GM12878 (cell line): ENCODE measurements around the gene PHYHIPL. TPM values are rescaled to one million over a fixed set of nuclear protein-coding genes. Genes with fewer than 3 reads are reported as not detected.

Experiments
- ATAC-seq: fragments of 200-7000 bp; cut with Tn5 transposase; 3 replicates; pipeline ENCODE4 v1.9.1; 2020; ENCODE audit warnings: mild to moderate bottlenecking, moderate library complexity
- BruUV-seq: library from RNA; stranded (reverse); fragments of 400-500 nt; replicated peaks from 2 replicates; lab custom pipeline; 2021; lab: Mats Ljungman, UMichigan
- CTCF ChIA-PET: fragments of 300-600 bp; sonication (Branson Sonifier 250); formaldehyde crosslinking; extraction: SDS; loops from one replicate; lab custom pipeline; 2021; ENCODE audit warnings: inconsistent platforms; lab: Yijun Ruan, JAX
- POLR2A ChIA-PET: fragments of 350-600 bp; formaldehyde crosslinking; extraction: SDS; loops from one replicate; lab custom pipeline; 2021; ENCODE audit warnings: inconsistent platforms; lab: Charles Lee
- RAD21 ChIA-PET: fragments of 300-600 bp; sonication (Branson Sonifier 250); formaldehyde crosslinking; loops from one replicate; lab custom pipeline; 2023; ENCODE audit warnings: antibody characterized with exemption; ENCODE audit not compliant: unreplicated experiment; lab: Charles Lee
- SMC1A ChIA-PET: fragments of 300-600 bp; sonication (Branson Sonifier 250); formaldehyde crosslinking; loops from one replicate; lab custom pipeline; 2023; ENCODE audit not compliant: unreplicated experiment, uncharacterized antibody; lab: Charles Lee
- DNase-seq: peaks from one replicate; pipeline ENCODE4 v3.0.0-alpha.2; 2011; ENCODE audit warnings: low read depth, low spot score
- FAIRE-seq: peaks from 3 replicates; lab custom pipeline; 2011; peaks lifted over from hg19 to GRCh38; lab: Jason Lieb, UNC
- H2AFZ ChIP-seq: 2 replicates; pipeline ENCODE4 v1.6.0; 2011; ENCODE audit warnings: low read depth, low read length, control low read depth; ENCODE audit not compliant: control insufficient read depth
- H3K27ac ChIP-seq: 2 replicates; pipeline ENCODE4 v1.5.1; 2011; ENCODE audit warnings: control low read depth; ENCODE audit not compliant: control insufficient read depth, insufficient read depth
- H3K27me3 ChIP-seq, 2 experiments: replicated peaks in 1 of 2; 2 replicates each; pipeline versions ENCODE4 v1.6.0 to v1.6.1; 2011; ENCODE audit warnings: low read length in 1 of 2; ENCODE audit not compliant: control insufficient read depth in 2 of 2, insufficient read depth in 2 of 2
- H3K36me3 ChIP-seq, 2 experiments: 2 replicates each; pipeline ENCODE4 v1.5.1; 2011; ENCODE audit warnings: low read length in 1 of 2; ENCODE audit not compliant: control insufficient read depth in 2 of 2, insufficient read depth in 2 of 2
- H3K4me1 ChIP-seq: 2 replicates; pipeline ENCODE4 v1.6.1; 2011; ENCODE audit warnings: mild to moderate bottlenecking, low read length, moderate library complexity, mixed read lengths; ENCODE audit not compliant: control insufficient read depth, insufficient read depth
- H3K4me2 ChIP-seq: 2 replicates; pipeline ENCODE4 v1.6.0; 2011; ENCODE audit warnings: control low read depth; ENCODE audit not compliant: control insufficient read depth, insufficient read depth
- H3K4me3 ChIP-seq: fragments of 200-600 bp; sonication (generic); 2 replicates; pipeline ENCODE4 v1.5.1; 2016
- H3K79me2 ChIP-seq: 2 replicates; pipeline ENCODE4 v1.6.0; 2011; ENCODE audit warnings: low read length; ENCODE audit not compliant: control insufficient read depth, insufficient read depth
- H3K9ac ChIP-seq: 2 replicates; pipeline ENCODE4 v1.8.0; 2011; ENCODE audit warnings: low read length, control low read depth, mixed read lengths; ENCODE audit not compliant: control insufficient read depth, insufficient read depth
- H3K9me3 ChIP-seq: replicated peaks from 3 replicates; pipeline ENCODE4 v1.5.1; 2011; ENCODE audit warnings: mild to moderate bottlenecking, low read length; ENCODE audit not compliant: control insufficient read depth, insufficient read depth
- H4K20me1 ChIP-seq: 2 replicates; pipeline ENCODE4 v1.6.0; 2011; ENCODE audit not compliant: control insufficient read depth, insufficient read depth
- CBFB ChIP-seq: IDR thresholded peaks from 2 replicates; pipeline ENCODE4 v1.6.1; 2016; ENCODE audit warnings: antibody characterized with exemption, low read depth
- CTCF ChIP-seq, 3 experiments: IDR thresholded peaks in 2 of 3; conservative IDR thresholded peaks in 1 of 3; 2 replicates each; pipeline ENCODE4 v1.5.1; 2011; ENCODE audit warnings: low read depth in 3 of 3, low read length in 3 of 3, mild to moderate bottlenecking in 3 of 3, control low read depth in 2 of 3, moderate library complexity in 2 of 3, inconsistent platforms in 1 of 3, mixed read lengths in 1 of 3; ENCODE audit not compliant: control insufficient read depth in 2 of 3, insufficient read depth in 1 of 3; ENCODE audit errors: extremely low read depth in 1 of 3
- EP300 ChIP-seq, 2 experiments: fragments of 150-350 bp in 1 of 2; IDR thresholded peaks; 2 replicates each; pipeline ENCODE4 v1.6.1; 2011 to 2012; ENCODE audit warnings: low read depth in 2 of 2, low read length in 2 of 2, borderline replicate concordance in 1 of 2, improper control_type of control experiment in 1 of 2, inconsistent platforms in 1 of 2; ENCODE audit not compliant: control insufficient read depth in 1 of 2
- KAT2A ChIP-seq: conservative IDR thresholded peaks from 2 replicates; pipeline ENCODE4 v1.6.1; 2011; ENCODE audit warnings: low read depth, low read length; ENCODE audit not compliant: control insufficient read depth
- MTA3 ChIP-seq: IDR thresholded peaks from 2 replicates; pipeline ENCODE4 v1.6.1; 2012; ENCODE audit warnings: low read length, inconsistent platforms, borderline replicate concordance
- MYC ChIP-seq: IDR thresholded peaks from 2 replicates; pipeline ENCODE4 v1.6.1; 2011; ENCODE audit warnings: mild to moderate bottlenecking, low read length, moderate library complexity, inconsistent platforms; ENCODE audit not compliant: insufficient read depth, insufficient replicate concordance, insufficient read length, severe bottlenecking
- NFYA ChIP-seq: IDR thresholded peaks from 2 replicates; pipeline ENCODE4 v1.6.1; 2011; ENCODE audit warnings: low read depth, mild to moderate bottlenecking, low read length, improper control_type of control experiment, borderline replicate concordance
- NR2C2 ChIP-seq: IDR thresholded peaks from 2 replicates; pipeline ENCODE4 v1.6.1; 2011; ENCODE audit warnings: borderline replicate concordance, low read depth; ENCODE audit not compliant: control insufficient read depth, insufficient read length
- POLR2AphosphoS2 ChIP-seq: IDR thresholded peaks from 2 replicates; pipeline ENCODE4 v1.6.1; 2011; ENCODE audit warnings: low read depth, mild to moderate bottlenecking, low read length, improper control_type of control experiment, moderate library complexity
- STAT3 ChIP-seq: IDR thresholded peaks from 2 replicates; pipeline ENCODE4 v1.6.1; 2011; ENCODE audit warnings: low read depth, low read length, improper control_type of control experiment
- ZBTB4 ChIP-seq: fragments of 450-650 bp; formaldehyde crosslinking; IDR thresholded peaks from 2 replicates; pipeline ENCODE4 v1.4.0; 2022; ENCODE audit warnings: mild to moderate bottlenecking, moderate library complexity
- WGBS: methylation state at CpG from one replicate; pipeline ENCODE4 v1.1.6; 2016; ENCODE audit warnings: low lambda C conversion rate; ENCODE audit not compliant: insufficient replicate concordance, insufficient coverage; ENCODE audit errors: missing lambda C conversion rate; 5-methylcytosine and 5-hydroxymethylcytosine counted together
- in situ Hi-C: fragments of 300-500 bp; cut with MboI; formaldehyde crosslinking; loops from 9 replicates; pipeline ENCODE4 v1.14.3; 2018; ENCODE audit warnings: mixed read lengths
- intact Hi-C: fragments of 100-400 bp; cut with micrococcal nuclease; formaldehyde crosslinking; loops from one replicate; pipeline ENCODE4 v1.14.2; 2022; ENCODE audit not compliant: unreplicated experiment
- polyA plus RNA-seq, 11 experiments: library from polyadenylated mRNA; depleted of rRNA in 4 of 11; unstranded in 6 of 11; stranded (reverse) in 5 of 11; fragments of >200 nt; fragmentation: Nextera tagmentation in 4 of 11; fragmentation: Illumina TruSeq in 1 of 11; extraction: Ambion mirVana in 4 of 11; extraction: Trizol in 1 of 11; gene quantifications; 1 replicate in 1 of 11; 2 replicates in 10 of 11; pipeline versions ENCODE4 v1.2.1 to v1.2.3, GENCODE V29; 2011 to 2016; ENCODE audit warnings: inconsistent platforms in 2 of 11, missing spikeins in 2 of 11, low read depth in 1 of 11
- total RNA-seq, 4 experiments: library from RNA; depleted of rRNA in 3 of 4; stranded (reverse); fragments of >200 nt in 3 of 4; fragmentation: Illumina TruSeq in 1 of 4; extraction: Trizol in 1 of 4; gene quantifications; 2 replicates each; pipeline versions ENCODE4 v1.2.1 to v1.2.3, GENCODE V29; 2013 to 2021

PHYHIPL gene
- total and polyA plus RNA-seq, 10 of the 15 experiments (the other 5 are each of a cell fraction or from before 2014, with no cell fraction given): 0.06 to 0.40 (median 0.18) TPM; not detected in 2

- TF ChIP-seq NR2C2 (no peak), STAT3 (no peak), CTCF (IDR thresholded peaks at IDR 0.05 in 2 of 3, conservative IDR thresholded peaks at IDR 0.05 in 1 of 3; ENCODE audit: control insufficient read depth in 2 of 3, extremely low read depth in 1 of 3, insufficient read depth in 1 of 3, low read depth in 3 of 3, low read length in 3 of 3) (no peak)
Observed at GRCh38 chr10:59206204-59206720, 29.8 kb downstream of the PHYHIPL start (continued).

GRCh38 chr10:59212301-59212798 is 35.9 kb downstream of the PHYHIPL start:
- no peaks in the 10 kb centered on the region for H3K36me3 ChIP-seq
- no peak for FAIRE-seq
- ChIA-PET SMC1A (interaction anchor here (1.0 to 2.4 kb wide), 4 partner anchors 17 to 22 kb away, joined by 3 to 5 read pairs (median 3); no protein-coding TSS in a partner anchor), RAD21 (interaction anchor here (1.0 to 1.4 kb wide), 3 partner anchors 25 to 257 kb away, joined by 3 to 4 read pairs (median 3); no protein-coding TSS in a partner anchor), CTCF (interaction anchor here (0.8 to 1.3 kb wide), 5 partner anchors 8 to 261 kb away, joined by 3 to 5 read pairs (median 3); no protein-coding TSS in a partner anchor), POLR2A (interaction anchor here (1.2 kb wide), 1 partner anchor 24 kb away, joined by 9 read pairs; no protein-coding TSS in a partner anchor)
- intact Hi-C loops: no loop called here
- no peaks in the 10 kb centered on the region for H3K9me3 ChIP-seq
- H3K79me2 ChIP-seq: no peaks in the 10 kb centered on the region
- no peaks in the 10 kb centered on the region for H3K27me3 ChIP-seq
- BruUV-seq: no TSS peak
- H4K20me1 ChIP-seq: no peaks in the 10 kb centered on the region
- no peak for ATAC-seq
- no peak for DNase-seq
- in situ Hi-C loops: no loop called here
- H3K4me2 ChIP-seq: no peak overlapping the region
- no peak overlapping the region for H3K9ac ChIP-seq
- H3K27ac ChIP-seq: no peak overlapping the region
- 15% methylated on average over 2 of the region's 2 CpGs for WGBS
- H2AFZ ChIP-seq: no peak overlapping the region
- H3K4me1 ChIP-seq: no peaks in the 10 kb centered on the region
- H3K4me3 ChIP-seq: no peak overlapping the region
- TF ChIP-seq ZBTB4 (no peak), NFYA (no peak), POLR2AphosphoS2 (no peak), KAT2A (no peak), MTA3 (no peak), MYC (no peak), EP300 (IDR thresholded peaks at IDR 0.05; ENCODE audit: borderline replicate concordance in 1 of 2, control insufficient read depth in 1 of 2, low read depth in 2 of 2, low read length in 2 of 2) (no peak), CBFB (no peak)
